MV-4-11 (cell line): Measurements from ENCODE around the gene CLGN.
"Not testable (repeated sequence)": the region's sequence is repeated elsewhere in the genome, so short reads cannot be mapped to it uniquely, and the experiment has no call there.

Experiments used
- DNase-seq: peaks from one replicate; lab custom pipeline; 2025; lab: John Stamatoyannopoulos, UW

CLGN gene

GRCh38 chr4:140427106-140427918 lies at the start of gene CLGN:
Gene CLGN, minus strand, starts transcription at chr4:140427648. Its CDS starts 14,570 bp downstream, at chr4:140413078.
- DNase-seq = no peak

- no peak for DNase-seq
These were observed 44.7 kb upstream of the CLGN start for GRCh38 chr4:140472156-140472555.

- DNase-seq = no peak
These were observed 42.6 kb upstream of the CLGN start for GRCh38 chr4:140469791-140470733.

GRCh38 chr4:140466146-140466545 lies 38.7 kb upstream of the CLGN start:
- no peak for DNase-seq

GRCh38 chr4:140463614-140464013 lies 36.2 kb upstream of the CLGN start:
- no peak for DNase-seq

- no peak for DNase-seq
These were observed 35.7 kb upstream of the CLGN start for GRCh38 chr4:140463182-140463581.

- no peak for DNase-seq
These were observed 22.9 kb upstream of the CLGN start for GRCh38 chr4:140450352-140450751.

GRCh38 chr4:140448830-140449229 lies 21.4 kb upstream of the CLGN start:
- no peak for DNase-seq

- no peak for DNase-seq
These were observed 20.7 kb upstream of the CLGN start for GRCh38 chr4:140448162-140448561.

- not testable (repeated sequence) for DNase-seq
These were observed 16.9 kb upstream of the CLGN start for GRCh38 chr4:140444347-140444746.

GRCh38 chr4:140439644-140440142 lies 12.2 kb upstream of the CLGN start:
- no peak for DNase-seq

GRCh38 chr4:140427919-140428471 lies 547 bp upstream of the CLGN start:
- peak; percentile 40 for DNase-seq

GRCh38 chr4:140426610-140427105 lies 790 bp downstream of the CLGN start:
- DNase-seq = no peak

GRCh38 chr4:140423106-140423505 lies 4.3 kb downstream of the CLGN start:
- DNase-seq = no peak

GRCh38 chr4:140413130-140413969 lies 14.1 kb downstream of the CLGN start:
- not testable (repeated sequence) for DNase-seq

- DNase-seq = no peak
These were observed 18.5 kb downstream of the CLGN start for GRCh38 chr4:140408974-140409373.

GRCh38 chr4:140406292-140406691 lies 21.2 kb downstream of the CLGN start:
- DNase-seq = no peak

GRCh38 chr4:140400111-140400510 lies 27.3 kb downstream of the CLGN start:
- DNase-seq = no peak

GRCh38 chr4:140395668-140396067 lies 31.8 kb downstream of the CLGN start:
- DNase-seq = no peak

- DNase-seq = no peak
These were observed 39.4 kb downstream of the CLGN start for GRCh38 chr4:140388015-140388414.

GRCh38 chr4:140382732-140383131 lies 44.7 kb downstream of the CLGN start:
- no peak for DNase-seq
